GM18520 (cell line): ENCODE data around the gene SLC5A12.
"Not testable (repeated sequence)": the region's sequence is repeated elsewhere in the genome, so short reads cannot be mapped to it uniquely, and the experiment has no call there.

Experiments
- ATAC-seq: cut with Tn5 transposase; IDR thresholded peaks from one replicate; pipeline ENCODE4 v1.9.1; 2021; ENCODE audit not compliant: unreplicated experiment

The SLC5A12 gene

DNA sequence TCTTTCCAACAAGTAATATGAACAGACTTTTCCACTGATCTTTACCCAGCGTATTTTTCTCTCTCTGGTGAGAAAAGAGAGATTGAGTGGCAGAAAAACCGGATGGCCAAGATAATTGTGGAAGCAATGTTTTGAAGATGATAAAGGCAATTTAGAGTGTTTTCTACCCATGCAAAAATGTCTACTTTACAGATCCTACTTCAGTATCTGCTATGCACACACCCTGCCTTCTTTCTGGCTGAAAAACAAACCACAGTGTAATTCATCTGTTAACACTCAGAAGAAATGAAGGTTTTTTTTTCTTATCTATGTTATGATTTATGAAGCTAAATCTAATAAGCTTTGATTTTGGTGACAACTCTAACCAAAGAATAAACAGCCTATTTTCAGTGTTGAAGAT, 56.8 kb downstream of the SLC5A12 start:
- no peak for ATAC-seq

- no peak for ATAC-seq
Measured at GRCh38 chr11:26662916-26663315, 58.9 kb downstream of the SLC5A12 start.

DNA sequence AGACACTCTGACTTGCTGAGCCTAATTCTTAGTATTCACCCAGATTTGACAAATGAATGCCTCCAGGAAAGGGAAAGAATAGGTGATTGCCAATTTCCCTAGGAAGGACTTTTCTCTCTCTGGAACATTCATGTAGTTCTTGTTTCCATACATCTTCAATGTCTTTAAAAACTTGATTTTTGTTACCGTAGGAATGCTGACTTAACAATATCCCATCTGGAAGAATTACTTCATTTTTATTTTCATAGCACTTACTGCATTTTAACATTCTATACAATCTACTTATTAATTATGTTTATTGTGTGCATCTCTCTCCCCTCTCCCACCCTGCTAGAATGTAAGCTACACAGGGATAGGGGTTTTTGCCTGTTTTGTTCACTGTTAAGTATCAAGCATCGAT, 66.6 kb downstream of the SLC5A12 start:
- ATAC-seq: no peak

DNA sequence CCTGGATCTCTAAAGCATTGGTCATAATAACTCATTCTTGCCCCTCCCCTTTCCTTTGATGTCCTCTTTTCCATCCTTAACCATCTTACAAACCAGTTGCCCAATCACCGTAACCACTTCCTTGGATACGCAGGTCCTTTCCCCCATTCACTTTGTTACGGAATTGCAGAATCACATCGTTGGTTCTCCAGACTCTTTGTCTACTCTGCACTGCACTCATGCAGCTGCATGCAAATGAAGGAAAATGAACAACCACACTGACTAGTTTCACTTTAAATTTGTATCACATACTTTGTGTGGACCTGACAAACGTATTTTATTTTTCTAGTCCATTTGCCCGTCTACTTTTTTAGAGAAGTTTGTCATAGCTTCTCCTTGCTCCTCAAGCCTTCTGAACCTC, 69.9 kb downstream of the SLC5A12 start:
- no peak for ATAC-seq

DNA sequence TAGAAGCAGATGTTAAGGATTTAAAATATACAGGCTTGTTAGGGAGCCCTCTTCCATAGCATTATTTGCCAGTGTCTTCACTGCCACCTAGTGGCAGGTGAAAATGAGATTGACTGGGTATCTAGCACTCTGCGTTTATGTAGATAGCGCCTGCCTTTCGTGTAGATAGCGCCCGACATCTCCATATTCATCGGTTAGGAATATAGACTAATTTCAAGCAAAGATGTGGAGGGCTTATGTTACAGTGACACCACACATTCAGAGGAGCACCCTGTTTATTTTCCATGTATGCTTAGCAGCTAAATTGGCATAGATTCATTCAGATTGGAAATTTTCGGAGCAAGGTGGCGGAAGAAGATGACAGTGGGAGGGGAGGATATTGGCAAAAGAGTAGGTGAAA, 72.0 kb downstream of the SLC5A12 start:
- peak; percentile 72 for ATAC-seq

DNA sequence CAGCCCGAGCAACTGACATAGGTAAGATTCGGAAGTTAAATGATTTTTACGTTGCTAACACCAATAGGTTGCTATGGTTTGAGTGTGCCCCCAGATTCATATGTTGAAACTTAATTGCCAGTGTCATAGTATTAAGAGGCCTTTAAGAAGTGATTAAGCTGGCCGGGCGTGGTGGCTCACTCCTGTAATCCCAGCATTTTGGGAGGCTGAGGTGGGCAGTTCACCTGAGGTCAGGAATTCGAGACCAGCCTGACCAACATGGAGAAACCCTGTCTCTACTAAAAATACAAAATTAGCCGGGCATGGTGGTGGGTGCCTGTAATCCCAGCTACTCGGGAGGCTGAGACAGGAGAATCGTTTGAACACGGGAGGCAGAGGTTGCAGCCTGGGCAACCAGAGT, 78.5 kb downstream of the SLC5A12 start:
- ATAC-seq: not testable (repeated sequence)

- peak; percentile 82 for ATAC-seq
Measured at GRCh38 chr11:26632691-26633159, 89.1 kb downstream of the SLC5A12 start.

- ATAC-seq: no peak
Measured at GRCh38 chr11:26626346-26626745, 95.5 kb downstream of the SLC5A12 start.

GRCh38 chr11:26623076-26623659, 98.7 kb downstream of the SLC5A12 start:
- peak; percentile 56 for ATAC-seq

GRCh38 chr11:26622181-26622580, 99.7 kb downstream of the SLC5A12 start:
- no peak for ATAC-seq

- no peak for ATAC-seq
Measured at GRCh38 chr11:26621132-26621531, 100.7 kb downstream of the SLC5A12 start.

DNA sequence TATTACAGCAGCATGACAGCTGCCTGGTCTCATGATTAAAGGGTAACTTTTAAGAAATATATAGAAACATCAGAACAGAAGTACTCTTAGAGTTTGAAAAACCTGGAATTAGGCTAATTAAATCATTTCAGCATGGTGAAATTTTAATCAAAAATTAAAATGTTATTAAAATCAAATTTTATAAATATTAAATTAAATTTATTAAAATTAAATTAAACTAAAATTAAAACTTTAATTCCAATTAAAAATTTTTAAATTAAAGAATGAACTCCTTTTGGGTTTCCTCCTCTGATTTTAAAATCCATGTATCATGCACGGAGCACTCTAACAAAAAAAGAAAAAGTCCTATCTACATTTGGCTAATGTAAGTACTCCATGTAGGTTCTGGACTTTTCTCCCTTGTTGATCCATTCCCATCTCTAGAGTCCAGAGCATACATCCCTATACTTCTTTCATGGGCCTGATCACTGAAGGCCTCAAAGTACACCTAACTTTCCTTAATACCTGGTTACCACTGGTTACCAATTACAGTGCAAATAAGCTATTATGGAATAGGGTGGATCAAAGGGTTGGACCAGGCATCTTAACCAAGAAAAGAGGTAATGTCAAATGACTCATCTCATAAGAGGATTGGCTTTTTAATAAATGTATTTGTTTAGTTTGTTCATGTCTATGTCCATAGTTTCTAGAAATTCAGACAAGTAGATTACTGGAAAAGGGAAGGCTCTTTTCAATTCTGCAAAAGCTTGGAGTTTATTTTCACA, 101.4 kb downstream of the SLC5A12 start:
- no peak for ATAC-seq

- ATAC-seq: no peak
Measured at GRCh38 chr11:26618441-26618840, 103.4 kb downstream of the SLC5A12 start.
